ENCODE data around the gene CTNNA3. TPM values are rescaled to one million over a fixed set of nuclear protein-coding genes. Genes with fewer than 3 reads are reported as not detected.
A peak's percentile ranks its signal among the peaks of the same experiment; 100 is the strongest.
"Not testable (repeated sequence)": the region's sequence is repeated elsewhere in the genome, so short reads cannot be mapped to it uniquely, and the experiment has no call there.

CTNNA3 gene
- polyA plus RNA-seq = under 1 TPM; 0.08 to 0.10 TPM

GRCh38 chr10:67696029-67696428 lies at the start of gene CTNNA3:
CTNNA3 (minus strand) TSS chr10:67696195.
- H3K36me3 ChIP-seq (ENCODE audit: control insufficient read depth in 2 of 2, insufficient read depth in 2 of 2, low read length in 1 of 2) = no peaks in the 10 kb centered on the region
- H3K4me1 ChIP-seq (ENCODE audit: control insufficient read depth in 2 of 2, insufficient read depth in 2 of 2, low read length in 1 of 2) = no peaks in the 10 kb centered on the region
- H3K9me3 ChIP-seq (ENCODE audit: control insufficient read depth in 2 of 2, insufficient read depth in 1 of 2, low read depth in 1 of 2, low read length in 1 of 2) = no peaks in the 10 kb centered on the region
- H3K4me3 ChIP-seq (ENCODE audit: low read depth in 1 of 2, low read length in 2 of 2) = no peak within 1 kb of the TSS
- H3K27me3 ChIP-seq (ENCODE audit: control insufficient read depth in 1 of 2, insufficient read depth in 2 of 2, low read length in 2 of 2) = no peaks in the 10 kb centered on the region
- 46 to 52% methylated on average over 6 of the region's 6 CpGs for WGBS, 2 donors
- peak within 1 kb of the TSS in 1 of 2 donors; percentile 15 for H3K27ac ChIP-seq (ENCODE audit: low read depth in 2 of 2, low read length in 1 of 2)

- H3K4me3 ChIP-seq (ENCODE audit: low read depth in 1 of 2, low read length in 2 of 2) = no peak overlapping the region
- H3K27me3 ChIP-seq (ENCODE audit: control insufficient read depth in 1 of 2, insufficient read depth in 2 of 2, low read length in 2 of 2) = no peaks in the 10 kb centered on the region
- 84 to 85% methylated on average over 4 of the region's 4 CpGs for WGBS, 2 donors
- H3K4me1 ChIP-seq (ENCODE audit: control insufficient read depth in 2 of 2, insufficient read depth in 2 of 2, low read length in 1 of 2) = no peaks in the 10 kb centered on the region
- no peaks in the 10 kb centered on the region for H3K36me3 ChIP-seq (ENCODE audit: control insufficient read depth in 2 of 2, insufficient read depth in 2 of 2, low read length in 1 of 2)
- H3K27ac ChIP-seq (ENCODE audit: low read depth in 2 of 2, low read length in 1 of 2) = no peak overlapping the region
- no peaks in the 10 kb centered on the region for H3K9me3 ChIP-seq (ENCODE audit: control insufficient read depth in 2 of 2, insufficient read depth in 1 of 2, low read depth in 1 of 2, low read length in 1 of 2)
Observed at GRCh38 chr10:67735430-67735829, 39.4 kb upstream of the CTNNA3 start.

- no peaks in the 10 kb centered on the region for H3K4me1 ChIP-seq (ENCODE audit: control insufficient read depth in 2 of 2, insufficient read depth in 2 of 2, low read length in 1 of 2)
Observed at GRCh38 chr10:67733511-67733910, 37.5 kb upstream of the CTNNA3 start.

GRCh38 chr10:67725567-67725966 lies 29.6 kb upstream of the CTNNA3 start:
- 71 to 90% methylated on average over 2 of the region's 2 CpGs for WGBS, 2 donors
- Histone ChIP-seq H3K27me3 (ENCODE audit: control insufficient read depth in 1 of 2, insufficient read depth in 2 of 2, low read length in 2 of 2) (no peaks in the 10 kb centered on the region), H3K27ac (ENCODE audit: low read depth in 2 of 2, low read length in 1 of 2) (no peak overlapping the region), H3K4me1 (ENCODE audit: control insufficient read depth in 2 of 2, insufficient read depth in 2 of 2, low read length in 1 of 2) (no peaks in the 10 kb centered on the region), H3K36me3 (ENCODE audit: control insufficient read depth in 2 of 2, insufficient read depth in 2 of 2, low read length in 1 of 2) (no peaks in the 10 kb centered on the region), H3K4me3 (ENCODE audit: low read depth in 1 of 2, low read length in 2 of 2) (no peak overlapping the region), H3K9me3 (ENCODE audit: control insufficient read depth in 2 of 2, insufficient read depth in 1 of 2, low read depth in 1 of 2, low read length in 1 of 2) (no peaks in the 10 kb centered on the region)

More at GRCh38 chr10:67733511-67733910, 37.5 kb upstream of the CTNNA3 start:
- Histone ChIP-seq H3K4me3 (ENCODE audit: low read depth in 1 of 2, low read length in 2 of 2) (no peak overlapping the region), H3K9me3 (ENCODE audit: control insufficient read depth in 2 of 2, insufficient read depth in 1 of 2, low read depth in 1 of 2, low read length in 1 of 2) (no peaks in the 10 kb centered on the region), H3K27me3 (ENCODE audit: control insufficient read depth in 1 of 2, insufficient read depth in 2 of 2, low read length in 2 of 2) (no peaks in the 10 kb centered on the region), H3K27ac (ENCODE audit: low read depth in 2 of 2, low read length in 1 of 2) (no peak overlapping the region), H3K36me3 (ENCODE audit: control insufficient read depth in 2 of 2, insufficient read depth in 2 of 2, low read length in 1 of 2) (no peaks in the 10 kb centered on the region)
- WGBS, 2 donors = 95 to 100% methylated on average over 1 of the region's 1 CpG

- no peak overlapping the region for H3K4me3 ChIP-seq (ENCODE audit: low read depth in 1 of 2, low read length in 2 of 2)
- no peaks in the 10 kb centered on the region for H3K36me3 ChIP-seq (ENCODE audit: control insufficient read depth in 2 of 2, insufficient read depth in 2 of 2, low read length in 1 of 2)
- H3K27ac ChIP-seq (ENCODE audit: low read depth in 2 of 2, low read length in 1 of 2) = no peak overlapping the region
- H3K27me3 ChIP-seq (ENCODE audit: control insufficient read depth in 1 of 2, insufficient read depth in 2 of 2, low read length in 2 of 2) = no peaks in the 10 kb centered on the region
- no peaks in the 10 kb centered on the region for H3K9me3 ChIP-seq (ENCODE audit: control insufficient read depth in 2 of 2, insufficient read depth in 1 of 2, low read depth in 1 of 2, low read length in 1 of 2)
- WGBS, 2 donors = 76 to 82% methylated on average over 6 of the region's 6 CpGs
- H3K4me1 ChIP-seq (ENCODE audit: control insufficient read depth in 2 of 2, insufficient read depth in 2 of 2, low read length in 1 of 2) = no peaks in the 10 kb centered on the region
Observed at GRCh38 chr10:67723601-67724000, 27.6 kb upstream of the CTNNA3 start.

DNA sequence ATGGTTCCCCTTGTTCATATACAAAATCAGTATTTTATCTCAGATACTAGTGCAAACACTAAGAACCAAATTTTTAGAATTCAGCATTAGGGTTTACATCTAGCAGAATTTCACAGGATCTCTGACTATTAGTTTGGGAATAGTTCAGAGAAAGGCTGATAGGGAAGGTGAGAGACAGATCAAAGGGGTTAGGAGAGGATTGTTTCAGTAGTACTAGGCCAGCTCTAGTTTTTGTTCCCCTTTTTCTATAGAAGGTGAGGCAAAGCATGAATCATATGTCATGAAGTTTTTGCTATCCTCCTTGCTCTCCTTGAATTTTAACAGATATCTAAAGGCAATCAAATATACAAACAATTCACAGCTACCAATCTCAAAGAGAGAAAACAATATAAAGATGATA lies 26.1 kb upstream of the CTNNA3 start:
- H3K4me3 ChIP-seq (ENCODE audit: low read depth in 1 of 2, low read length in 2 of 2) = no peak overlapping the region
- H3K9me3 ChIP-seq (ENCODE audit: control insufficient read depth in 2 of 2, insufficient read depth in 1 of 2, low read depth in 1 of 2, low read length in 1 of 2) = no peaks in the 10 kb centered on the region
- no peaks in the 10 kb centered on the region for H3K36me3 ChIP-seq (ENCODE audit: control insufficient read depth in 2 of 2, insufficient read depth in 2 of 2, low read length in 1 of 2)
- H3K27me3 ChIP-seq (ENCODE audit: control insufficient read depth in 1 of 2, insufficient read depth in 2 of 2, low read length in 2 of 2) = no peaks in the 10 kb centered on the region
- no peaks in the 10 kb centered on the region for H3K4me1 ChIP-seq (ENCODE audit: control insufficient read depth in 2 of 2, insufficient read depth in 2 of 2, low read length in 1 of 2)
- no peak overlapping the region for H3K27ac ChIP-seq (ENCODE audit: low read depth in 2 of 2, low read length in 1 of 2)

DNA sequence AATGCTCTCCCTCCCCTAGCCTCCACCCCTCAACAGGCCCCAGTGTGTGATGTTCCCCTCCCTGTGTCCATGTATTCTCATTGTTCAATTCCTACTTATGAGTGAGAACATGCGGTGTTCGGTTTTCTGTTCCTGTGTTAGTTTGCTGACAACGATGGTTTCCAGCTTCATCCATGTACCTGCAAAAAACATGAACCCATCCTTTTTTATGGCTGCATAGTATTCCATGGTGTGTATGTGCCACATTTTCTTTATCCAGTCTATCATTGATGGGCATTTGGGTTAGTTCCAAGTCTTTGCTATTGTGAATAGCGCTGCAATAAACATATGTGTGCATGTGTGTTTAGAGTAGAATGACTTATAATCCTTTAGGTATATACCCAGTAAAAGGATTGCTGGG lies 20.5 kb upstream of the CTNNA3 start:
- H3K27me3 ChIP-seq (ENCODE audit: control insufficient read depth in 1 of 2, insufficient read depth in 2 of 2, low read length in 2 of 2); H3K4me3 ChIP-seq (ENCODE audit: low read depth in 1 of 2, low read length in 2 of 2); H3K36me3 ChIP-seq (ENCODE audit: control insufficient read depth in 2 of 2, insufficient read depth in 2 of 2, low read length in 1 of 2); H3K27ac ChIP-seq (ENCODE audit: low read depth in 2 of 2, low read length in 1 of 2); H3K4me1 ChIP-seq (ENCODE audit: control insufficient read depth in 2 of 2, insufficient read depth in 2 of 2, low read length in 1 of 2); H3K9me3 ChIP-seq (ENCODE audit: control insufficient read depth in 2 of 2, insufficient read depth in 1 of 2, low read depth in 1 of 2, low read length in 1 of 2): not testable (repeated sequence)
- WGBS, 2 donors = 91 to 93% methylated on average over 4 of the region's 4 CpGs

GRCh38 chr10:67705921-67706320 lies 9.9 kb upstream of the CTNNA3 start:
- 71 to 89% methylated on average over 1 of the region's 1 CpG for WGBS, 2 donors
- Histone ChIP-seq H3K4me1 (ENCODE audit: control insufficient read depth in 2 of 2, insufficient read depth in 2 of 2, low read length in 1 of 2) (no peaks in the 10 kb centered on the region), H3K9me3 (ENCODE audit: control insufficient read depth in 2 of 2, insufficient read depth in 1 of 2, low read depth in 1 of 2, low read length in 1 of 2) (no peaks in the 10 kb centered on the region), H3K27ac (ENCODE audit: low read depth in 2 of 2, low read length in 1 of 2) (no peak overlapping the region), H3K36me3 (ENCODE audit: control insufficient read depth in 2 of 2, insufficient read depth in 2 of 2, low read length in 1 of 2) (no peaks in the 10 kb centered on the region), H3K27me3 (ENCODE audit: control insufficient read depth in 1 of 2, insufficient read depth in 2 of 2, low read length in 2 of 2) (no peaks in the 10 kb centered on the region), H3K4me3 (ENCODE audit: low read depth in 1 of 2, low read length in 2 of 2) (no peak overlapping the region)

- H3K27me3 ChIP-seq (ENCODE audit: control insufficient read depth in 1 of 2, insufficient read depth in 2 of 2, low read length in 2 of 2); H3K9me3 ChIP-seq (ENCODE audit: control insufficient read depth in 2 of 2, insufficient read depth in 1 of 2, low read depth in 1 of 2, low read length in 1 of 2); H3K36me3 ChIP-seq (ENCODE audit: control insufficient read depth in 2 of 2, insufficient read depth in 2 of 2, low read length in 1 of 2); H3K4me3 ChIP-seq (ENCODE audit: low read depth in 1 of 2, low read length in 2 of 2); H3K4me1 ChIP-seq (ENCODE audit: control insufficient read depth in 2 of 2, insufficient read depth in 2 of 2, low read length in 1 of 2); H3K27ac ChIP-seq (ENCODE audit: low read depth in 2 of 2, low read length in 1 of 2): not testable (repeated sequence)
- 91 to 92% methylated on average over 21 to 23 of the region's 23 CpGs for WGBS, 2 donors
Observed at GRCh38 chr10:67699613-67700270, 3.7 kb upstream of the CTNNA3 start.

- no peaks in the 10 kb centered on the region for H3K9me3 ChIP-seq (ENCODE audit: control insufficient read depth in 2 of 2, insufficient read depth in 1 of 2, low read depth in 1 of 2, low read length in 1 of 2)
- WGBS, 2 donors = 53 to 61% methylated on average over 4 of the region's 4 CpGs
- H3K27me3 ChIP-seq (ENCODE audit: control insufficient read depth in 1 of 2, insufficient read depth in 2 of 2, low read length in 2 of 2) = no peaks in the 10 kb centered on the region
- no peak overlapping the region for H3K27ac ChIP-seq (ENCODE audit: low read depth in 2 of 2, low read length in 1 of 2)
- no peaks in the 10 kb centered on the region for H3K36me3 ChIP-seq (ENCODE audit: control insufficient read depth in 2 of 2, insufficient read depth in 2 of 2, low read length in 1 of 2)
- H3K4me1 ChIP-seq (ENCODE audit: control insufficient read depth in 2 of 2, insufficient read depth in 2 of 2, low read length in 1 of 2) = no peaks in the 10 kb centered on the region
- no peak overlapping the region for H3K4me3 ChIP-seq (ENCODE audit: low read depth in 1 of 2, low read length in 2 of 2)
Observed at GRCh38 chr10:67698164-67698563, 2.2 kb upstream of the CTNNA3 start.

Measured in esophagus (tissue), 2 donors.